Progenitor cell of endocrine pancreas (in vitro differentiated cells): Measurements from ENCODE around the gene ANKRD17. TPM values are rescaled to one million over a fixed set of nuclear protein-coding genes. Genes with fewer than 3 reads are reported as not detected.

ENCODE experiments used
- DNase-seq: peaks from one replicate; pipeline ENCODE4 v3.0.0; 2021; ENCODE audit warnings: low spot score; ENCODE audit not compliant: unreplicated experiment
- H3K27ac Mint-ChIP-seq: 2 replicates; pipeline ENCODE4 v1.8.0; 2021; ENCODE audit warnings: mild to moderate bottlenecking, moderate library complexity, mixed read lengths
- H3K27me3 Mint-ChIP-seq: 2 replicates; pipeline ENCODE4 v1.8.0; 2021; ENCODE audit warnings: mixed read lengths
- H3K36me3 Mint-ChIP-seq: 2 replicates; pipeline ENCODE4 v1.8.0; 2022; ENCODE audit warnings: mixed read lengths; ENCODE audit not compliant: insufficient read depth
- H3K4me1 Mint-ChIP-seq: 2 replicates; pipeline ENCODE4 v1.8.0; 2021; ENCODE audit warnings: low read depth, mixed read lengths
- H3K4me3 Mint-ChIP-seq: 2 replicates; pipeline ENCODE4 v1.8.0; 2021; ENCODE audit warnings: low read depth, mild to moderate bottlenecking, moderate library complexity, mixed read lengths
- H3K9me3 Mint-ChIP-seq: 2 replicates; pipeline ENCODE4 v1.8.0; 2021; ENCODE audit warnings: low read depth, mixed read lengths
- CTCF ChIP-seq: fragments of 200-600 bp; sonication (generic); IDR thresholded peaks from one replicate; pipeline ENCODE4 v1.5.0; 2021; ENCODE audit warnings: antibody characterized with exemption, mild to moderate bottlenecking; ENCODE audit not compliant: unreplicated experiment
- total RNA-seq: library from RNA; stranded (reverse); gene quantifications from 2 replicates; pipeline ENCODE4 v1.2.1, GENCODE V29; 2021

The ANKRD17 gene
- total RNA-seq, 1 donor from 2014 or later: 90.8 TPM

GRCh38 chr4:73166212-73166611 is 92.4 kb downstream of the ANKRD17 start:
- Mint-ChIP-seq H3K9me3 (peaks cover 15% of the 10 kb centered on the region), H3K27ac (no peak overlapping the region), H3K36me3 (peaks cover 53% of the 10 kb centered on the region), H3K27me3 (no peaks in the 10 kb centered on the region), H3K4me1 (no peaks in the 10 kb centered on the region), H3K4me3 (no peak overlapping the region)
- no peak for TF ChIP-seq CTCF
- no peak for DNase-seq

GRCh38 chr4:73161527-73162185 is 96.9 kb downstream of the ANKRD17 start:
- DNase-seq: no peak
- Mint-ChIP-seq H3K27me3 (no peaks in the 10 kb centered on the region), H3K36me3 (peaks cover 29% of the 10 kb centered on the region), H3K4me1 (no peaks in the 10 kb centered on the region), H3K27ac (peak overlapping the region; percentile 84), H3K9me3 (peaks cover 11% of the 10 kb centered on the region), H3K4me3 (no peak overlapping the region)
- TF ChIP-seq CTCF: no peak

GRCh38 chr4:73156394-73156793 is 102.2 kb downstream of the ANKRD17 start:
- H3K36me3 Mint-ChIP-seq: peaks cover 15% of the 10 kb centered on the region

GRCh38 chr4:73152893-73153292 is 105.7 kb downstream of the ANKRD17 start:
- TF ChIP-seq CTCF: no peak
- Mint-ChIP-seq H3K36me3 (peaks cover 16% of the 10 kb centered on the region), H3K4me1 (no peaks in the 10 kb centered on the region), H3K27ac (no peak overlapping the region), H3K27me3 (no peaks in the 10 kb centered on the region), H3K4me3 (no peak overlapping the region), H3K9me3 (peaks cover 3% of the 10 kb centered on the region)
- no peak for DNase-seq

More at GRCh38 chr4:73156394-73156793, 102.2 kb downstream of the ANKRD17 start:
- Mint-ChIP-seq H3K27me3 (no peaks in the 10 kb centered on the region), H3K4me1 (no peaks in the 10 kb centered on the region), H3K9me3 (peaks cover 3% of the 10 kb centered on the region), H3K27ac (peak overlapping the region; percentile 26), H3K4me3 (no peak overlapping the region)
- DNase-seq: no peak
- TF ChIP-seq CTCF: no peak

- no peak for DNase-seq
- Mint-ChIP-seq H3K4me1 (no peaks in the 10 kb centered on the region), H3K27ac (peak overlapping the region; percentile 5), H3K36me3 (peaks cover 21% of the 10 kb centered on the region), H3K27me3 (no peaks in the 10 kb centered on the region), H3K4me3 (no peak overlapping the region), H3K9me3 (no peaks in the 10 kb centered on the region)
- peak; percentile 42 for TF ChIP-seq CTCF
These were observed 115.5 kb downstream of the ANKRD17 start for GRCh38 chr4:73142995-73143547.
